Measurements from ENCODE around the gene CENATAC. TPM values are rescaled to one million over a fixed set of nuclear protein-coding genes. Genes with fewer than 3 reads are reported as not detected.
A peak's percentile ranks its signal among the peaks of the same experiment; 100 is the strongest.
"Not testable (repeated sequence)": the region's sequence is repeated elsewhere in the genome, so short reads cannot be mapped to it uniquely, and the experiment has no call there.

Gene CENATAC
- total RNA-seq, 4 donors from 2014 or later, result 22.2 to 55.2 (median 30.8) TPM

- no peaks in the 10 kb centered on the region for H3K36me3 ChIP-seq
- no peaks in the 10 kb centered on the region for H3K27me3 ChIP-seq
- H3K9me3 ChIP-seq, result no peaks in the 10 kb centered on the region
- no peaks in the 10 kb centered on the region for H3K4me1 ChIP-seq
- WGBS, result 86% methylated on average over 5 of the region's 5 CpGs
- no peak for TF ChIP-seq POLR2AphosphoS5 (IDR thresholded peaks at IDR 0.05)
- TF ChIP-seq EP300 (IDR thresholded peaks at IDR 0.05), result no peak
- TF ChIP-seq CTCF (IDR thresholded peaks at IDR 0.05), result no peak
- no peak for TF ChIP-seq POLR2A (IDR thresholded peaks at IDR 0.05; ENCODE audit: low read depth)
- DNase-seq (ENCODE audit: extremely low spot score), result no peak
- no peak overlapping the region for H3K27ac ChIP-seq (replicated peaks in 1 of 4)
- H3K4me3 ChIP-seq, result no peak overlapping the region
- intact Hi-C loops (cut with DNase I), result no loop called here
Observed at GRCh38 chr11:118988280-118988679, 9.7 kb upstream of the CENATAC start.

DNA sequence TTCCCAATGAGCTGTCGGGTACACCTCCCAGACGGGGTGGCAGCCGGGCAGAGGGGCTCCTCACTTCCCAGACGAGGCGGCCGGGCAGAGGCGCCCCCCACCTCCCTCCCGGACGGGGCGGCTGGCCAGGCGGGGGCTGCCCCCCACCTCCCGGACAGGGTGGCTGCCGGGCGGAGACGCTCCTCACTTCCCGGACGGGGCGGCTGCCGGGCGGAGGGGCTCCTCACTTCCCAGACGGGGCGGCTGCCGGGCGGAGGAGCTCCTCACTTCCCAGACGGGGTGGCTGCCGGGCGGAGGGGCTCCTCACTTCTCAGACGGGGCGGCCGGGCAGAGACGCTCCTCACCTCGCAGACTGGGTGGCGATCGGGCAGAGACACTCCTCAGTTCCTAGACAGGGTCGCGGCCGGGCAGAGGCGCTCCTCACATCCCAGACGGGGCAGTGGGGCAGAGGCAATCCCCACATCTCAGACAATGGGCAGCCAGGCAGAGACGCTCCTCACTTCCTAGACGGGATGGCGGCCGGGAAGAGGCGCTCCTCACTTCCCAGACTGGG, 6.4 kb upstream of the CENATAC start:
- DNase-seq (ENCODE audit: extremely low spot score); H3K27me3 ChIP-seq; H3K4me1 ChIP-seq; intact Hi-C loops (cut with DNase I); H3K27ac ChIP-seq (replicated peaks in 1 of 4); H3K4me3 ChIP-seq; H3K9me3 ChIP-seq; H3K36me3 ChIP-seq: not testable (repeated sequence)
- 100% methylated on average over 2 of the region's 44 CpGs for WGBS

- H3K27me3 ChIP-seq, result no peaks in the 10 kb centered on the region
- peak overlapping the region; percentile 87 to 96 (median 88) for H3K27ac ChIP-seq (replicated peaks in 1 of 4)
- no peak for TF ChIP-seq POLR2AphosphoS5 (IDR thresholded peaks at IDR 0.05)
- no peak for TF ChIP-seq EP300 (IDR thresholded peaks at IDR 0.05)
- peak in 1 of 3 experiments; percentile 19 for TF ChIP-seq CTCF (IDR thresholded peaks at IDR 0.05)
- no peak for TF ChIP-seq POLR2A (IDR thresholded peaks at IDR 0.05; ENCODE audit: low read depth)
- no peak for DNase-seq (ENCODE audit: extremely low spot score)
- no peaks in the 10 kb centered on the region for H3K9me3 ChIP-seq
- peak overlapping the region; percentile 64 to 90 (median 80) for H3K4me3 ChIP-seq
- intact Hi-C loops (cut with DNase I), result no loop called here
- H3K4me1 ChIP-seq, result peaks cover 13 to 41% (median 35%) of the 10 kb centered on the region in 4 donors
- 13% methylated on average over 20 of the region's 22 CpGs for WGBS
- peaks cover 8 to 30% (median 27%) of the 10 kb centered on the region in 4 donors for H3K36me3 ChIP-seq
Observed at GRCh38 chr11:118996926-118997626, 862 bp upstream of the CENATAC start.

DNA sequence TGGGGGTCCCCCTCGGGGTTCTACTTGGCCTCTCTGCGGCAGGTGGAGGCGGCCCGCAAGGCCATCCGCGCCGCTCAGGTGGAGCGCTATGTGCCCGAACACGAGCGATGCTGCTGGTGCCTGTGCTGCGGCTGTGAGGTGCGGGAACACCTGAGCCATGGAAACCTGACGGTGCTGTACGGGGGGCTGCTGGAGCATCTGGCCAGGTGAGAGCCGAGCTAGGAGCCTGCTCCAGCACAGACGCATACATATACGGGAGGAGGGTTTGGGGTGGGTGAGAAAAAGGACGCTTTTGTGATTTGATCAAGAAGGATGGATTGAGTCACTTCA, 415 bp downstream of the CENATAC start:
- TF ChIP-seq POLR2A (IDR thresholded peaks at IDR 0.05; ENCODE audit: low read depth), result no peak
- Histone ChIP-seq H3K36me3 (peaks cover 20 to 42% (median 39%) of the 10 kb centered on the region in 4 donors), H3K9me3 (no peaks in the 10 kb centered on the region), H3K27ac (replicated peaks in 1 of 4) (peak overlapping the region; percentile 87 to 96 (median 88)), H3K27me3 (no peaks in the 10 kb centered on the region), H3K4me1 (peaks cover 13 to 41% (median 35%) of the 10 kb centered on the region in 4 donors), H3K4me3 (peak overlapping the region; percentile 64 to 90 (median 80))
- DNase-seq (ENCODE audit: extremely low spot score), result no peak
- intact Hi-C loops (cut with DNase I), result no loop called here
- WGBS, result 0% methylated on average over 12 of the region's 19 CpGs

- Histone ChIP-seq H3K27ac (replicated peaks in 1 of 4) (peak overlapping the region; percentile 87 to 96 (median 88)), H3K36me3 (peaks cover 25 to 47% (median 44%) of the 10 kb centered on the region in 4 donors), H3K4me1 (peaks cover 13 to 41% (median 35%) of the 10 kb centered on the region in 4 donors), H3K4me3 (peak overlapping the region; percentile 64 to 90 (median 80)), H3K9me3 (no peaks in the 10 kb centered on the region), H3K27me3 (no peaks in the 10 kb centered on the region)
- DNase-seq (ENCODE audit: extremely low spot score), result no peak
- intact Hi-C loops (cut with DNase I), result no loop called here
- TF ChIP-seq POLR2AphosphoS5 (IDR thresholded peaks at IDR 0.05), result peak in 1 of 2 donors; percentile 51
- TF ChIP-seq POLR2A (IDR thresholded peaks at IDR 0.05; ENCODE audit: low read depth), result no peak
- TF ChIP-seq EP300 (IDR thresholded peaks at IDR 0.05), result no peak
- 39% methylated on average over 6 of the region's 6 CpGs for WGBS
Observed at GRCh38 chr11:118998822-118999221, 884 bp downstream of the CENATAC start.

GRCh38 chr11:119000906-119001305, 3.0 kb downstream of the CENATAC start:
- no peak for TF ChIP-seq POLR2A (IDR thresholded peaks at IDR 0.05; ENCODE audit: low read depth)
- no peak for TF ChIP-seq POLR2AphosphoS5 (IDR thresholded peaks at IDR 0.05)
- TF ChIP-seq CTCF (IDR thresholded peaks at IDR 0.05), result no peak
- TF ChIP-seq EP300 (IDR thresholded peaks at IDR 0.05), result no peak
- no peaks in the 10 kb centered on the region for H3K9me3 ChIP-seq
- DNase-seq (ENCODE audit: extremely low spot score), result no peak
- intact Hi-C loops (cut with DNase I), result no loop called here
- H3K27ac ChIP-seq (replicated peaks in 1 of 4), result peak overlapping the region in 1 of 4 donors; percentile 87
- no peak overlapping the region for H3K4me3 ChIP-seq
- 31% methylated on average over 1 of the region's 1 CpG for WGBS
- H3K36me3 ChIP-seq, result peaks cover 35 to 68% (median 61%) of the 10 kb centered on the region in 4 donors
- H3K4me1 ChIP-seq, result peaks cover 13 to 41% (median 35%) of the 10 kb centered on the region in 4 donors
- no peaks in the 10 kb centered on the region for H3K27me3 ChIP-seq
